ENCODE data around the gene NUDT14. TPM values are rescaled to one million over a fixed set of nuclear protein-coding genes. Genes with fewer than 3 reads are reported as not detected.

Gene NUDT14
- 16.4 and 16.7 TPM in 2 replicates for total RNA-seq

DNA sequence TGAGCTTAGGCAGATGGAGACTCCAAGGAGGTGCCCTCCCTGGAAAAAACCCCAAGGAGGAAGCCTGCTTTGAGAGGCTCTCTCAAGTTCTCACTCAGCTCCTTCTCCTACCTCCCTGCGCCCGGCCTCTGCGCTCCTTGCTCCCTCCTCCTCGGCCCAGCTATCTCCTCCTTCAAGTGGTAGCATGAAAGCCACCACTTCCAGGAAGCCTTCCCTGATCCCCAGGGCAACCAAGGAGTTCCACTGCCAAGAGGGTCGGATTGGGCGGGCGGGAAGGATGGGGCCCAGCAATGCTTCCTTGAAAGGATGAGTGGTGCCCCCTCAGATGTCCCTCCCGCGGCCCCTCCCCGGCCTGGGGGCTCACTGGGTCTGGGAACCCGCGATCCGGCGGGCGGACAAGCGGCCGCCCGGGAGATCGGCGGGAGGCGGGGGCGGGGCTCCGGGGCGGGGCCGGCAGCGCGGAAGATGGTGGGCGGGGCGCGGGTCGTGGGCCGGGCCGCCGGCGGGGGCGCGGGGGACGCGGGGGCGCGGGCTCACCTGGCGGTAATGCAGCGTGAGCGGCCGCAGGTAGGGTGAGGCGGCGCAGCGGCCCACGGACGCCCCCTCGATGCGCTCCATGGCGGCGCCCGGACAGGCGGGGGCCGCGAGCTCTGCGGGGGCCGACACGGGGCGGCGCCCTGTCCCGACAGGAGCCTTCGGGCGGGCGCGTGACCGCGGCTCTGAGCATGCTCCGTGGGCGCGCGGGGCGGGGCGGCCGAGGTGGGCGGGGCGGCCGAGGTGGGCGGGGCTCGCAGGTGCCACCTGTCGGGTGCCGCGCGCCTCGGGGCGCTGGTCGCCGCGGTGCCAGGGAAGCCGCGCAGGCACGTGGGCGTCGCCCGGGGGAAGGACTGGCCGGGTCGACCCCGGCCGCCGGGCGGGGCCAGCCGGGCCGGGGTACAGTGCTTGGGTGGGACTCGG is at the start of gene NUDT14:
Gene NUDT14, minus strand, starts transcription at position 721 of the 957 bp plus-strand sequence. Its CDS starts 103 bp downstream, at position 618.
- intact Hi-C loops (cut with micrococcal nuclease): loop anchor here (2.0 kb wide), 1 partner anchor 310 kb away; the partner anchor contains the start of gene TEDC1

DNA sequence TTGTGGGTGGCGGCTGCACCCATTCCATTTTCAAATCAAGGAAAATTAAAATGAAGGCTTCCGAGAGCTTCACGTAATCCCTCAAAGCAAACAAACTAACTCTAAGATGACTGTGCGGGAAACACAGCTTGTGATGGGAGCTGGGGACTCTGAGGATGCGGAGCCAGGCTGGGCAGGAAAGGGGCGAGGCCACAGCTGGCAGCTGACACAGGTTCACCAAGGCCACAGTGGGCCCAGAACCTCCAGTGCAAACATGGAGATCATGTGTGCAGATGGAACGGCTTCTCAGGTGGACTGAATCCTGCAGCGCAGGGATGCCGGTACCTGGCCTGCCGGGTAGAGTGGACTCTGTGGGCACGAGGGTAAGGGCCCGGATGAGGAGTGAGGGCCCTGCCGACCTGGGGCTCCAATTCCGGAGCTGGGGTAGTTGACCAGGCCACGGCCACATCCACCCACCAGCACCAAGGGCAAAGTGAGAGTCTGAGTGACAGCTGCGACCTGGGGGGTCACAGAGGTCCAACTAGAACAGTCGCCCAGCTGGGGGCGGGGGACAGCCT is 48.1 kb upstream of the NUDT14 start:
- intact Hi-C loops (cut with micrococcal nuclease): no loop called here

DNA sequence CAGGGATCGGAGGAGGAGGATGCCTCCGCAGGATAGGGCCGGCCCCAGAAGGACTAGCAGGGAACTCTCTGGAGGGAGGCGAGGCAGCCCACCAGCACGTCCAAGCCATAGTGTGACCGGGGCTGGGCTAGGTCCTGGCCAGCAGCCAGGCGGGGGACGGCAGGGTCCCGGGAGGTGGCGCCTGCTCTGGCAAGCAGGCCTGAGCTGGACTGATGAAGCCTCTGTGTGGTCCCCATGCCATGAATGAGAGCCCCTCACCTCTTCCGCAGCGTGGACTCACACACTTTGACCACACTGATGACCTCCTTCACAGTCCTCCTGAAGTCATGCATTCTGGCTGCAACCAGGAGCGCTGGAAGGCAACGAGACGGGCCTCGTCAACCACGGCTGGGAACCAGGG is 47.5 kb upstream of the NUDT14 start:
- intact Hi-C loops (cut with micrococcal nuclease): no loop called here

DNA sequence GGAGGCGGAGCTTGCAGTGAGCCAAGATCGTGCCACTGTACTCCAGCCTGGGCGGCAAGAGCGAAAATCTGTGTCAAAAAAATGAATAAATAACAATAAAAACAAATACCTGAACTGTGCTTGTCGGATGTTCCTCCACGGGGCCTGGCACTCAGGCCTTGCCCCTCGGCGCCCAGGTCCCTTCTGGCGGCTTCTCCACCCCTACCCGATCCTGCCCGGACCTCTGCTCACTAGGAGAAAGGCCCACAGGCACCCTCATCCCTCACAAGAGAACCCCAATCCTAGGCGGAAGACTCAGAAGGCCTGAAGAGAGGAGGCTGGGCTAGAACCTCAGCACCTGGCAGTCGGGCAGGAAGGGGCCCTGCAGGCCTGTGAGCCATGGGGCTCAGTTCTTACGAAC is 46.2 kb upstream of the NUDT14 start:
- intact Hi-C loops (cut with micrococcal nuclease): no loop called here

DNA sequence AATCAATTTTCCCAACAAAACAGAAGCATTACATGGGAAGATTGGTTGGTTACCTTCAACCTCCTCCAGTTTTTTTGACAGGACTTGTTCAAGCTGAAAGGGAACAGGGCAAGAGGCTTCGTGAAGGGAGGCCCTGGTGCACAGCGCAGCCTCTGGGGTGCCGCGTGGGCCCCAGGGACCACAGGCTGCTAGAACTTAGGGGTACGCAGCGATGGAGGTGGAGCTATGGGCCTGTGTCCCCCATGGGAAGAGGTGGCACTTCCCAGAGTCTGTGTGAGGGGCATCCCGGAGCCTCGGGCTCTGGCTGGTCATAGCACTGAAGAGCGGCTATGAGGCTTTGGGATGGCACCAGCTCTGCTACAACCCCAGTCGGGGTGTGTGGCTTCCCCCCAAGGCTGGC is 45.1 kb upstream of the NUDT14 start:
- intact Hi-C loops (cut with micrococcal nuclease): no loop called here

DNA sequence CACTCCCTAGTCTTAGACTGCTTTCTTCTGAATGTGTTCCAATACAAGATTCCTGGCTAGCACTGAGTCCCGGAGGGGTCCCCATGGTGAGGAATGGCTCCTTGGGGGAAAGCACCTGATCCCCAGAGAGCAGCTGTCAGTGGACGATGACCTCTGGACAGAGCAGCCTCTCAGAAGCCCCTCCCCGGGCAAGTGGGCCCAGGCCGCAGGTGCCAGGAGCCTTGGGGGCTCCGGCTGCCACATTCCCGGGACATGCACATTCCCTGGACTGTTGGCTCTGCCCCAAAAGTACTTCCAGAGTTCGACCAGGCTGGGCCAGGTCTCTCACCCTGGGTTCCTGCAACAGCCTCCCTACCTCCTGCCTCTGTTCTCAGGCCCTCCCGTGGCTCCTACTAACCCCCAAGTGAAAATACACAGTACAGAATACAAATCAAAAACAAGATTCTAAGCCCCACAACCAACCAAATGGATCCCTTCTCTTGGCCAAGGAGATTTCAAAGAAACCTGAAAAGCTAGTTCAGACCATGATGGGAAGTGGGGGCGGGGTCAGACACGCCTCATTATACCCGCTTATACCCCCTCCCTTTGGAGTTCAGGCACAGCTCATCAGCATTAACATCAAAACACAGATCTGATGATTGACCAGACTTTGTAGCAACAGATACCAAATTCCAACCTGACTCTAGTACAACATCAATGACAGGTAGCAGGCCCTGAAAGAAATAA is 43.9 kb upstream of the NUDT14 start:
- intact Hi-C loops (cut with micrococcal nuclease): no loop called here

DNA sequence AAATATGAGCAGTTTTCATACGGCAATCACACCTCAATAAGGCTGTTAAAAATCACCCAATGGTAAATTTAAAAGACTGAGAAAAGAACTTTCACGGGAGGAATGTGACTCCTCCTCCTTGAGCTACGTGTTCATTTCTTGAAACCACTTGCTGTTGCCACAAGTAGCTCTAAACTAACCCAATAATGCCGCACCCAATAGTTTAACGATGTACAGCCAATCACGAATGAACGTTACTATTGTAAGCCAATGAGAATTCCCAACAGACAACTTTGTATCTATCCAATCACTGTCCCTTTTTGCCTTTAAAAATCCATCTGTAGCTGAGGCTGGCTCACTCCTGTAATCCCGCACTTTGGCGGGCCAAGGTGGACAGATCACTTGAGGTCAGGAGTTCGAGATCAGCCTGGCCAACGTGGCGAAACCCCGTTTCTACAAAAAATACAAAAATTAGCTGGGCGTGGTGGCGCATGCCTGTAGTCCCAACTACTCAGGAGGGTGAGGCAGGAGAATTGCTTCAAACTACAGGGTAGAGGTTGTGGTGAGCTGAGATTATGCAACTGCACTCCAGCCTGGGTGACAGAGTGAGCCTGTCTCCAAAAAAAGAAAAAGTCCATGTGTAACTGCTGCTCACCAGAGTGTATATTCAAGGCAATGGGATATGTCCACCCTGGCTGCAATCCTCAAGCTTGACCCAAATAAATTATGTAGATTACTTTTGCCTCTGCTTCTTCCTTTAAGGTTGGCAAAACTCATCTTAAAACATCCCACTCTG is 42.8 kb upstream of the NUDT14 start:
- intact Hi-C loops (cut with micrococcal nuclease): no loop called here

DNA sequence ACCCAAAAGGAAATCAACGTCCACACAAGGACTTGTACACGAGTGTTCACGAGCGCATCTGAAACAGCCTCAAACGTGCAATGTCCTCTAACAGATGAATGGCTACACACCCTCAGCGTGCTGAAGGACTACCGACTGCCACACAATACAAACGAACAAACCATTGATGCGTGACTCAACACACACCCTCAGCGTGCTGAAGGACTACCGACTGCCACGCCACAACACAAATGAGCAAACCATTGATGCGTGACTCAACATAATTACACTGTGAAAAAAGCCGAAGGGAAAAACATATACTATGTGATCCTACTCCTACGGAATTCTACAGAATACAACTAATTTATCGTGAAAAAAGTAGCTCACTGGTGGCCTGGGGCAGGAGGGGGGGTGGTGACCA is 42.1 kb upstream of the NUDT14 start:
- intact Hi-C loops (cut with micrococcal nuclease): no loop called here

DNA sequence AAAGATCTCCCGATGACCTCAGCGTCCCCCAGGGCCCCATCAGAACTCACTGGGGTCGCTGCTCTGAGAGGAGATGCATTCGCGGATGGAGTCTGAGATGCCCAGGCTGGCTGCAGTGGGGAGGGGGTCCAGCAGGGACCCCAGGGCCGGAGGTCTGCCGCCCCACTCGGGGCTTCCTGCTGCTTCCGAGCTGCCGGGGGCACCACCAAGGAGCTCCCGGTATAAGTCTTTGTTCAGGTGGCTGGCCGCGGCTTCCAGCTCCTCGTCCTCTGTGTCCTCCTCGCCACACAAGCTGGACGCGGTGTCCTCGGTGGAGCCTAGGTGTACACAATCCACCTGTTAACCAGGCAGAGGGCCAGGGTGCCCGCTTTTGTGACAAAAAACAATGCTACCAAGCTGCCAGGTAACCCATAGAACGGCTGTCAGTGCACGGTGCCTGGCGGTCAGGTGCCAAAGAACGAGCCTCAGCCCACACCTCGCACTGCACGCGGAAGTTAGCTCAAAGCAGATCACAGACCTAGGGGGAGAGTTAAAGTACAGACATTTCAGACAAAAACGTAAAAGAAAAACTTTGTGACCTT is 40.6 kb upstream of the NUDT14 start:
- intact Hi-C loops (cut with micrococcal nuclease): no loop called here

DNA sequence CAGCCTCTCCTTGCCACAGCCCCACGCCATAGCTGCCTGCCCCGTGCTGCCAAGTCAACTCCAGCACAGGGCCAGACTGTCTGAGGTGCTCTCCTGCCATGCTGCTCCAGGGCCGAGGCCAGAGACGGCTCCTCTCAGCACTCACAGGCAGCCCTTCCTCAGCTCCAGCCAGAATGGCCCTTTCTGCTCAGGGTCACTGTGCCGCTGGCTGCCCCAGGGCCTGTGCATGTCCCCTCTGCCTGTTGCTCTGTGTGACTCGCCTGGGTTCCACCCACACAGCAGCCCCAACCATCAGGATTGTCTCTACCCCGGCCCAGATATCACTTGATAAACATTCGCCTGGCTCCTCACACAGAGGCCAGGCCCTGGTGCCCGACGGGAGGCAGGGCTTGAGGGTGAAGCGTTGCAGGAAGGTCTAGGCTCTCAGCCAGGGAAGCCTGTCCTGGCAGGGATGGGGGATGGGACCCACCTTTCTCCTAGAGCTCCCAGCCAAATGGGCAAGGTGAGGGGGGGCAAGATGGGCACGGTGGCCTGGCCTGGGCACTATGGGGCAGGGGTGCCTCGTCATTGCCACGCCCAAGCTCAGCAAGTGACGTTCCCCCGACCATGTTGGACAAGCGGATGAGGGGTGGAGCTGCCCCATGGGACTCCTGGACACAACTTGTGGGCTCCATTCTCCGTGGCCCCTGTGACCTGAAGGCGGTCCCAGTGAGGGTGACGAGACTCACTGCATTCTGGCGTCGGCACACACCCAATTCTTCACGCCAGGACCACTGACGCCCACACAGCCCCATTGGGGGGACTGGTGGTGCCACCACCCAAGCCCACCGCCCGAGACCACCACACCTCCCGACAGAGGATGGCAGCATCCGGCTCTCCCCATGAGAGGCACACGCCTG is 39.8 kb upstream of the NUDT14 start:
- intact Hi-C loops (cut with micrococcal nuclease): no loop called here

DNA sequence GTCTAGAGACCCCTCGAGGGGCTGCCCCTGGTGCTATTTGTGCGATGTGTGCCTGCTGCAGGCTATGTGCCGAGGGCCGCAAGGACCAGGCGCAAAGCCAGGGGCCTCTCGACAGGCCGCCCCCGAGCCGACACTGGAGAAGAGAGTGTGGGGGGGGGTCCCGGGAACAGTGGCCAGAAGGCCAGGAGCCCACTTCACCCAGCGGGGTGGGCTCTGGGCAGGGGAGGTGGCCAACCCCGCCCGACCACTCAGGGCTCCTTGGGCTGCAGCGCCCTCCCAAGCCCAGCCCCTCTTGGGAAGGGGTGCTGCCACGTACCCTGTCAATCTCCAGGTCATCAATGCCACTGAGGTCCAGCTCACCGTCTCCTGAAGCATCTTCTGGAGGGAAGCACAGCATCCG is 38.6 kb upstream of the NUDT14 start:
- intact Hi-C loops (cut with micrococcal nuclease): no loop called here

DNA sequence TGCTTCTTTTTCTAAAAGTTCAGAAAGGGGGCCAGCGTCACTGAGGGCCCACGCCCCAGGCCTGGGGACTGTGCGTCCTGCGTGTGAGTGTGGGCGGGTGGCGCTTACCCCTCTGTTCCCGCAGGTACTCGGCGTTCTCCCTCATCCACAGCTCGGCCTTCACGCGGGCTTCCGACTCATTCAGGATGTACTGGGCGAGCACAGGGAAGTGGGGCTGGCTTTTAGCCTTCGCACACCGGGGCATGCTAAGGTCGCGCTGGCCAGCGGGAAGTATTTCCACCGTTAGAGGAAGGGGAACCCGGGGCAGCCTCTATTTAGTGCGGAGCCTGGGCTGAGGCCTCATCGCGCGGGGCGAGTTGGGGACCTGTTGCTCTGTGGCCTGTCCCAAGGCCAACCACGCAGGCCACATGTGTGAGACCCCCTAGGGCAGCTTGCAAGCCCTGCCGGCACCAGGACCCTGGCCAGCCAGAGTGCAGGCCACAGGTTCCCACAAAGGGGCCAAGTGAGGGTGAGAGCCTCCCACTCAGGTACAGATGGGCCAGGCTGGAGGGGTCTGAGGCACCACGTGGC is 38.0 kb upstream of the NUDT14 start:
- intact Hi-C loops (cut with micrococcal nuclease): no loop called here

DNA sequence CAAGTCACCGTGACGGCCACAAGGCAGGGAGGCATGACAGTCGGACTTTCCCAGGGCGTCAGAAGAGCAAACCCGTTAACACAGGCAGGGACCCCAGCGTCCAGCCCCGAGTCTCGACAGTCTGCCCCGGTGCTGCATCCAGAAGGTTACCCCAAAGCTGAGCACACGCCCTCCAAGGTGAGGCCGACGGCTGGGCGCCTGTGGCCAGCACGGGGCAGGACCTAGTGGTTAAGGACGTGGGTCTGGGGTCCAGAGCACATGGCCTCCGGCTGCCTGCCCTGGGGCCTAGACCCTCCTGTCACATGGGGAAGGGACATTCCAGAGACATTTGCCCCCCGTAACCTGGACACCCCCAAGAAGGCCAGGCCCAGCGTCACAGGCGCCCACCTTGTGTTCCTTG is 37.5 kb upstream of the NUDT14 start:
- intact Hi-C loops (cut with micrococcal nuclease): no loop called here

DNA sequence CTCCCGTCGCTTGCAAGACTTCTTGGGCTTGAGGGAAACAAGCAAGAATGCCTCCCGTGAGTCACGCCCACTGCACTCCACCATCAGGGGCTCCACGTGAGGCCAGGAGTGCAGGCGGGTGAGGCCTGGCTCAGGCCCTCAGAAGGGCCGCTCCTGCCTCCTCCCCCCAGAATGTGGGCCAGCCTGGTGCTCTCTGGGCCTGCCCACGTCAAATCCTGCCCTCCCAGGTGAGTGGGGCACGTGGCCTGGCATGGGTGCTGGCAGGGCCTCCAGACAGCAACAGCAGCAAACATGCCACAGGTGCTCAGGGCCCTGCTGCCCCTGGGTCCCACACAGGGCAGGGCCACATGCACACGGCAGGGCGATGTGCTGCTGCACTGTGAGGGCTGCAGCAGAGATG is 36.7 kb upstream of the NUDT14 start:
- intact Hi-C loops (cut with micrococcal nuclease): no loop called here

DNA sequence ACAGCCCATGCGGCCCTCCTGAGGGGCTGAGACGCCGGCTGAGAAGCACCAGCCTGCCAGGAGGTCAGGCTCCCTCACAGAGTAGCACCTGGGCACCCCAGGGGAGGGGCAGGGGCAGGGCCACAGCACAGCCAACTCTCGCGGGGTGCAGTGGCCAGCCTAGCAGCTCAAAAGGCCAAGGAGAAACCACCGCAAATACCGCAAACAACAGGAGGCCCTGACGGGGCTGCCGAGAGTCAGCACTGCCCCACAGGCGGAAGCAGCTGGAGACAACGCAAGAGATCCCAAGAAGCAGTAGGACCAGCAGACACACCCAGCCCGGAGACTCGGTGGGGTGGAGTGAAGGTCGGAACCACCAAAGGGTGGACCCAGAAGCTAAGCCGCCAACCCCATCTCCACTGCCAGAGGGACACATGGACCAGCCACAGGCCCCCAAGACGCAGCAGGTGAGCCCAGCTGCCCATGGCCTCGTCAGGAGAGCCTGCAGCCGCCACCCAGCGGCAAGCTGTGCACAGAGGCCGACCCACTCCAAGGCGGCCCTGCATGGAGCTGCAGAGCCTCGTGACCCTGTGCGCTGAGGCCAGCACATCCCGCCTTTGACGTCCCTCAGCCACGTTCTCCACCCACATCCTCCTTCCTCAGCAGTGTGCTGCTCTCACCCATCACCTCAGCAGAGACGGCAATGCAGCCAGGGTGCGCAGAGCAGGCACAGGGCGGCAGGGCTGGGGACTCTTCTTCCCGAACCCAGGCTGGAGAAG is 35.6 kb upstream of the NUDT14 start:
- intact Hi-C loops (cut with micrococcal nuclease): no loop called here

DNA sequence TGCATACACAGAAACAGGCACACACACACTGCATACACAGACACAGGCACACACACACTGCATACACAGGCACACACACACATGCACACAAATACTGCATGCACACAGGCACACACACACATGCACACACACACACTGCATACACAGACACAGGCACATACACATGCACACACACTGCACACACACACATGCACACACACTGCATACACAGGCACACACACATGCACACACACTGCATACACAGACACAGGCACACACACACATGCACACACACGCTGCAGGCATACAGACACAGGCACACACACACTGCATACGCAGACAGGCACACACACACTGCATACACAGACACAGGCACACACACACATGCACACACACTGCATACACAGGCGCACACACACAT is 34.5 kb upstream of the NUDT14 start:
- intact Hi-C loops (cut with micrococcal nuclease): no loop called here

DNA sequence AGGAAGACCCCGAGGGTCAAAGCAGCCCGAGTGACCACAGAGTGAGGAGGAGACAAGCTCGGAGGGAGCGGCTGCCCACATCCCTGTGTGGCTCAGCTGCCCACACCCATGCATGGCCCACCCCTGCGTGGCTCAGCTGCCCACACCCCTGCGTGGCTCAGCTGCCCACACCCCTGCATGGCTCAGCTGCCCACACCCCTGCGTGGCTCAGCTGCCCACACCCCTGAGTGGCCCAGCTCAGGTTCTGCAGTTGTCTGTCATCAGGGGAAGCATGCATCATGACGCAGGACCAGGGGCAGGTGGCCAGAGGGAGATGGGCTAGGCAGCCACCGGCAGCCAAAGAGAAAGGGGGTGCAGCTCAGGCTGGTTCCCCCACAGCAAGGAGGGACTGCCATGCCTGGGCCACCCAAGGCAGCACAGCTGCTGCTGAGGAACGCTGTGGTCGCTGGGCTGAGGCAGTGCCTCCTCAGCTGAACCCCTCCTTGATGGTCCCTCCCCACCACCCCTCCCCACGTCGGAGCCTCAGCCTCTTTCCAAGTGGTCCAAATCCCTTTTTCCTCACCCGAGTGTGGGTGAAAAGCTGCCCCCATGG is 33.3 kb upstream of the NUDT14 start:
- intact Hi-C loops (cut with micrococcal nuclease): no loop called here

DNA sequence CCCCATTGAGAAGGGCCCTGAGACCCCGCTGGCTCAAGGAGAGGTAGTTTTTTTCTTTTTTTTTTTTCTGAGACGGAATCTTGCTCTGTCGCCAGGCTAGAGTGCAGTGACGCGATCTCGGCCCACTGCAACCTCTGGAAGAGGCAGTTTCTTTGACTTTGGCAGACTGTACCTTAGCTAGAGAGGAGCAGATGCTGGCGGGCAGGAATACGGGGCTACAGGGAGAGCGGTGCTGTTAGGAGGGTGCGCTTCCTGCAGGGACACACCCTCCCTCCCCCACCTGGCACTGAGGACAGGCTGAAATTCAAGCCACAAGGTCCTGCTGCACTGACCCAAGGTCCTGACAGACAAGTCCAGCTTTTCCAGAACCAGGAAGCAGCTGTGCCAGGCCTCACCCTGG is 32.2 kb upstream of the NUDT14 start:
- intact Hi-C loops (cut with micrococcal nuclease): no loop called here
